Activated CD4-positive, alpha-beta T cell treated with anti-CD3 and anti-CD28 coated beads for 48 hours (primary cell): ENCODE results near the gene TMEM131L.

Source experiments
- DNase-seq: peaks from one replicate; pipeline ENCODE4 v3.0.0-alpha.2; 2020

Gene TMEM131L

GRCh38 chr4:153623491-153623890 is 157.3 kb downstream of the TMEM131L start:
- DNase-seq = no peak

DNA sequence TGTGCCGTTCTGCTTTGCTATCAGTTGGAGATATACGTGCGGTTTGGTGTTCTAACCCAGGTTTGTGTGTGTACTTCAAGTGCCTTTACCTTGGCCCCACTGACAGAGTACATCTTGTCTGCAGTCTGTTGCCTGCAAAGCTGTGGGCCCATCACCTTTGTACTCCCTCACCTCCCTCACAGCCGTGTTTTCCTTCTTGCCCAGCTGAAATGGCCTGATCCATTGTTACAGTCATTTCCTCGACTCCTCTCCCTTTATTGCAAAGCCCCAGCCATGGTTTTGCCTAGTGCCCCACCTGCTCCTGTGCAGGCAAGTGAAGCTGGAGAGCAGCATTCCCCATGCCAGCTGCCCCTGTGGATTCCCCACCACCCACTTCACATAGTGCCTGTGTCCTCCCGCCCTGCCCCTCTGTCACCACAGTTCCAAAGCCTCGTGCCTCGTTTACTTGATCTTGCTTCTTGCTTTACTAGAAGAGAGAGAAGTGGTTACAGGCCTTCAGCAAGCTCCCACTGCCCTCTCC is 162.7 kb downstream of the TMEM131L start:
- DNase-seq = no peak

GRCh38 chr4:153629776-153630175 is 163.6 kb downstream of the TMEM131L start:
- DNase-seq = no peak

DNA sequence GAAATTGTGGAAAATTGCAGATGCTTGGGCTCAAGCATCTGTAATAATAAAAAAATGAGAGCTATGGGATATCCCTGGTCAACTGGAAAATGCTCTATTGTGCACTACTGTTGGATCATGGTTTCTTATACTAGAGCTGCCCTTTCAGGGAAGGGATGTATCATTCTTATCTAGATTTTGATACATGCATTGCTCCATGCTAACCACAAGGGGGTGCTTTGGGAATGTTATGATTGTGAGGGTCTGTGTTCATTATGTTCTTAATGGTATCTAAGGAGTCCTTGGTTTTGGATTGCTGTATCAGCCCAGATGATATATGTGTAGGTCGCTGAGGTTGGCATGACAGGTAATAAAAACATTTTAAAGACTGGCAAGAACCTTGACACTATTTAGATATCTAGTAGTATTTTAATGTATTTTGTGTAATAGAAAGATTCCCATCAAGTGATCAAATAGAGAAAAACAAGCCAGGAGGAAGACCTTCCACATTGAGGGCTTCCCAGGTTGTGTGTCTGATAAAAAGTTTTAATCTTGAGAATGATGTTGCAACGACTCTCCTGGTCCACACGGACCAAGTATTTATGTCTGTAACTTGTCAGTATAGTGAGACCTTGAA is 168.7 kb downstream of the TMEM131L start:
- DNase-seq = no peak

- no peak for DNase-seq
These were observed 169.7 kb downstream of the TMEM131L start for GRCh38 chr4:153635846-153636245.

GRCh38 chr4:153637201-153637600 is 171.0 kb downstream of the TMEM131L start:
- DNase-seq = no peak

DNA sequence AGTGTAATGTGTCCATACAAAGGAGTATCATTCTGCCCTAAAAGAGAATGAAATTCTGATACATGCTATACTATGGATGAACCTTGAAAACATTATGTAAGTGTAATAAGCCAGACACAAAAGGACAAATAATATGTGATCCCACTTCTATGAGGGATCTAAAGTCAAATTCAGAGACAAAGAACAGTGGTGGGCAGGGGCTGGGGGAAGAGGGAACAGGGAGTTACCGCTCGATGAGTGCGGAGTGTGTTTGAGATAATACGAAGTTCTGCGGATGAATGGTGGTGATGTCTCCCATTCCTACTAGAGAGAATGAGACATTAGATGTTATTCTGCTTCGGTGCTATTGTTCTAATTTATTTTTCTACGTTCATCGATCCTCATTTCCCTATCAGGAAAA is 171.9 kb downstream of the TMEM131L start:
- no peak for DNase-seq

DNA sequence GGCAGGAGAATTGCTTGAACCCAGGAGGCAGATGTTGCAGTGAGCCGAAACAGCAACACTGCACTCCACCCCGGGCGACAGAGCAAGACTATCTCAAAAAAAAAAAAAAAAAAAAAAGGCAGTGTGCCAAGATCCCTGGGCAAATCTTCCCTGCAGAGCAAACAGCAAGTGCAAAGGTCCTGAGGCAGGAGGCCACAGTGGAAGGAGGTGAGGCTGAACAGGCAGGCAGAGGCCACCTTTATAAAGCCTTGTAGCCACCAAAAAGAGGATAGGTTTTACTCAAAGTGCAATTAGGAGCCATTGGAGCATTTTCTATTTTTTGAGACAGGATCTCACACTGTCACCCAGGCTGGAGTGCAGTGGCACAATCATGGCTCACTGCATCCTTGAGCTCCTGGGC is 172.8 kb downstream of the TMEM131L start:
- no peak for DNase-seq

- DNase-seq = no peak
These were observed 174.0 kb downstream of the TMEM131L start for GRCh38 chr4:153639833-153640802.

DNA sequence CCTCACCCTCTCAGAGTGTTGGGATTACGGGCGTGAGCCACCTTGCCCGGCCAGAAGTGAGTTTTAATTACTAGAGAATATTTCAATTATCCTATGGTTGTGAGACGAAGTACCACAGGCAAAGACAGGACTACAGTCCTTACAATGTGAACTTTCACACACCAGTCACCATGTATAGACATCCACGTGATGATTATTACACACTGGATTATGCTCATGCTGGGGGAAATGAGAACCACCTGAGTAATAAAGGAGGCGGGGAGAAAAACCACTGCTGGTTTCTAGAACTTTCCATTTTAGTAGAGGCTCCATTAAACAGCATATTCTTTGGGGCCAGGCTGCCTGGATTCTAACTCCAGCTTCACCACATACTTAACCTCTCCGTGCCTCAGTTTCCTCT is 175.4 kb downstream of the TMEM131L start:
- DNase-seq = no peak

DNA sequence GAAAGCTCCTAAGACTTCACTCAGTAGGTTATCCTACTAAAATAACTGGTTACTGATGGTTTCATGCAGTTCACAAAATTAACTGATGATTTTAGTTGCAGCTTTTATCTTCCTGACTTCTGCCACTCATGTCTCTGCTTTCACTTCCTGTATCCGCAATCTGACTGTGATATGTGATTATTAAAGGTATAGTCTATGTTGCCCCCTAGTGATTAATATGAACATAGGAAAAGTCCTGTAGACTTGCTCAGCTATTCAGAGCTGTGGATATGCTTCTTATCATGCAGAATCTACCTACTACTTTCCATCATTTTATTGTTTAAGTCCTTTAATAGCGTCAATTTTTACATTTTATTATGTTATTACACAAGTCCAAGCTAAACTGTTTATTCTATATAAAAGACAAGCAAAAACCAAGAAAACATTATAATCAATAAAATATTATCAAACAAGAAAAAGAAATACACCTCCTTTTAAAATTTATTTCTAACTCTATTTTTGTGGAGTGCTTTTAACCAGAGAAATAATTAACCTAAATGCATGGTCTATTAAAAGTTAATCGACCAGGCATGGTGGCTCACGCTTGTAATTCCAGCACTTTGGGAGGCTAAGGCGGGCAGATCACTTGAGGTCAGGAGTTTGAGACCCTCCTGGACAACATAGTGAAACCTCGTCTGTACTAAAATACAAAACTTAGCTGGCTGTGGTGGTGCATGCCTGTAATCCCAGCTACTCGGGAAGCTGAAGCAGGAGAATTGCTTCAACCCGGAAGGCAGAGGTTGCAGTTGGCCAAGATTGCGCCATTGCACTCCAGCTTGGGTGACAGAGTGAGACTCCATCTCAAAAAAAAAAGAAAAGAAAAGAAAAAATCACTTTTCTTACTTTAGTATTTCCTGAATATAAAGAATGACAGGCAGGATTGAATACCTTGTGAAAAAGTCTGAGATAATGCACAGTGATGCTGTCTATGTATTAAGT is 177.5 kb downstream of the TMEM131L start:
- no peak for DNase-seq

GRCh38 chr4:153645183-153645582 is 179.0 kb downstream of the TMEM131L start:
- DNase-seq = peak; percentile 42

DNA sequence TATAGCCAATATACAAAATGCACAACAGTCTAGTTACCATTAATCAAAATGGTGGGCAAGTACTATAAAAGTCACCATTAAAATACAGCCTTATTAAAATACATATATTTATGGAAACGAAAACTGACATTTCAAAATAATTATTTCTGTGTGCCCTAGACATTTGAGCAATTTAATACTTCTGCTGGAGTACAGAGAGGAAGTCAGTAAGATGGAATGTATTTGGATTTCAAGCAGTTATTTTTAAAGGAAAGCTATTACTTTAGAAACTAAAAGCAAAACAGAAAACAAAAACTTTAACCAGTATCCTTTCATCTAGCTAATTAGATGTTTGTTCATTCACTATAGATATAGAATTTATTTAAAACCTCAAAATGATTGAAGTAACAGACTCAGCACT is 180.1 kb downstream of the TMEM131L start:
- no peak for DNase-seq

GRCh38 chr4:153646978-153647377 is 180.8 kb downstream of the TMEM131L start:
- no peak for DNase-seq

DNA sequence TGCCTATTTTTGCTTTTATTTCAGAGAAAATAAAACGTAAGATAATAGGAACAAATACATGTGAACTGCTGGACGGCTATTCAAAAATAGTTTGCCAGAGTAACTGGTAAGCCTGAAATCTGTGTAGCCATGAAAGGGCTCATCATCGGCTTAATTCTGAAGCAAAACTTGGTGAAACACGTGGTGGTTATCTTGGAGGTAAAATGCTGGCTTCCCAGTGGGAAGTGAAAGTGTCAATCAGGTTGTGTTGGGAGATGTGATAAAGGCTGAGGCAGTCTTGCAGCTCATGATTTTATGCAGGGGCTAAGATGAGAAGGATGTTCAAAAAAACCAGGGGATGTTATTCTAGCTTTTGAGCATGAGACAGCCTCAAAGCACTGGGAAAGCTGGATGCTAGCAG is 181.8 kb downstream of the TMEM131L start:
- DNase-seq = no peak

- DNase-seq = peak; percentile 17
These were observed 183.4 kb downstream of the TMEM131L start for GRCh38 chr4:153649572-153649991.

- no peak for DNase-seq
These were observed 185.0 kb downstream of the TMEM131L start for GRCh38 chr4:153651116-153651515.

DNA sequence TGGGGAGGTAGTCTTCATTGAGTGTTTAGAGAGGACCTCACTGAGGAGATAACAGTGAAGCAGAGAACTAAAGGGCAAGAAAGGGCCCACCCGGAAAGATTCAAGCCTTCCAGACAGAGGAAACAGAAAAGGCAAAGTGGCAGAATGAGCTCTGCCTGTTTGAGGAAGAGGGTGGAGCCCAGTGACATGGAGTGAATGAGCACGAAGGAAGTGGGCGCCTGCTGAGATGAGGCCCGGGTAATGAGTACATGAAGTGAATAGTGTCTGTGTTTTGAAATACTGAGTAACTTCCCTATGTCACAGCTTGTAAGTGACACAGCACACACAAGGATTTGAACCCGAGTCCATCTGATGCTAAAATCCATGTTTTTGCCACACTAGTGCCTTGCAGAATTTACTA is 185.4 kb downstream of the TMEM131L start:
- peak; percentile 74 for DNase-seq

- peak; percentile 47 for DNase-seq
These were observed 186.1 kb downstream of the TMEM131L start for GRCh38 chr4:153652051-153652784.

GRCh38 chr4:153655002-153655541 is 188.9 kb downstream of the TMEM131L start:
- no peak for DNase-seq

- no peak for DNase-seq
These were observed 189.8 kb downstream of the TMEM131L start for GRCh38 chr4:153655928-153656327.
